ENCODE data around the gene DLG5.
A peak's percentile ranks its signal among the peaks of the same experiment; 100 is the strongest.

Gene DLG5

DNA sequence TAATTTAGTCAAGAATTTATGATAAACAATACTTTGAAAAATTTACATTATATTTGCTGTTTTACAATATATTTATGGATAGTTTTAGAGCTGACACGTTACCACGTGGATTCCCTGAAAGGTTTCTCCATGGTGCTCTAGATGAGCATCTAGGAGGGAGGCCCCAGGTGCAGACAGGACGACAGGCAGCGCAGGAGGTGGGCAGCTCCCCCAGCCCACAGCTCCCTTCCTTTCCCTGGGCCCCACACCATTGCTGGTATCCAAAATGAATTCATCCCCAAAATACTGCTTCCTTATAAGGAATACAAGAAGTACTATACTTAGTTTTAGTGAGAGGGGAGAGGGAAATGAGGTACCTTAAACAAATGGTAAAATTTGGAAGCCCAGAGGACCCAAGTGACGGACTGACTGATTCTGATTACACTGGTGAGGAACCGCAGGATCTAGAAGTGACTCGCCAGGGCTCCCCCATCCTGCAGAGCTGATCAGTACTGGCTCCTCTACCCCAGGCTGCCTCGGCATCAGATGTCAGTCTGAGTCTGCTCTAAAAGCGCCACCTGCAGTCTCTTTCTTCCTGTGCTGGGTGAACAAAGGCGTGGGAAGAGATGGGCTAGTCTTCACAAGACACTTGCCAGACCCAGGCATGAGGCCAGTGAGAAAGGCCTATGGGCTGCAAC, 89.2 kb downstream of the DLG5 start:
- DNase-seq = peak; percentile 49

DNA sequence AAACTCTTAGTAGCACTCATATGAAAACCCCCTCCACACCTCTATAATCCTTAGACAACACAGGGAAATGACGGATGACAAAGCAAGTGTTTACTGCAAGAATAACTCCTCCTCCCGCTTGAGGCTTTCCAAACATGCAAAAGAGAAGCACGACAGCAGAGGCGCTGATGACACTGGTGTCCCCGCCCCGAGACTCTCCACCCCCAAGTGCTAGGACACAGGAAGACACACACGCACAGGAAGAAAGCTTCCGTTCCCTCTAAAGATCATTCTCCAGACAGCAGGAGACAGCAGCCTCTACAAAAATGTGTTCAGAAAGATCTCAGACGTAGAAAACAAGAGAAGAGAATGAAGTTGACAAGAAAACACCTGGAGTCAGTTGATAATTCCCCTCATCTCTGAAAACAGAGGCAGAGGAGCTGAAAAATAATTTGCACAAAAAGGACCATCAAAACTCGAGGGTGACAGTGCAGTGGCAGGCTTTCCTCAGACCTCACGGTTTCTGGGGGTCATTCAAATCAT, 90.2 kb downstream of the DLG5 start:
- peak; percentile 83 for DNase-seq

DNA sequence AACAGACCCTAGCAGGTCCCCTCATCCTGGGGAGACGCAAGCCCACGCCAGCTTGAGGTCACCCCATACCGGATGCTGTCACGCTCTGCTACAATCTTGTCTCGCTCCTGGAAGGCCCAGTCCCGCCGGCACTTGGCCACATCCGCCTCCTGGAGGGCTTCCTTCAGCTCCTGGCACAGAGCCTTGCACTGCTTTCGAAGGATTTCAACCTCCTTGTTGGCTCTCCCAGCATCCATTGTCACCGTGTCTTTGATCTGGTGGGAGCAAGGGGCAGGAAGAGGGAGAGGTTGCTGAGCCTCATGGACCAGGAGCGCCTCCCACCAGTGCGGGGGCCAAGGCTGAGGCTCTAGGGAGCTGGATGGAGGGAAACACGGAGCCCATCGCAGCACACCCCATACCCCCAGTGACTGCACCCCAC, 90.9 kb downstream of the DLG5 start:
- DNase-seq = no peak

DNA sequence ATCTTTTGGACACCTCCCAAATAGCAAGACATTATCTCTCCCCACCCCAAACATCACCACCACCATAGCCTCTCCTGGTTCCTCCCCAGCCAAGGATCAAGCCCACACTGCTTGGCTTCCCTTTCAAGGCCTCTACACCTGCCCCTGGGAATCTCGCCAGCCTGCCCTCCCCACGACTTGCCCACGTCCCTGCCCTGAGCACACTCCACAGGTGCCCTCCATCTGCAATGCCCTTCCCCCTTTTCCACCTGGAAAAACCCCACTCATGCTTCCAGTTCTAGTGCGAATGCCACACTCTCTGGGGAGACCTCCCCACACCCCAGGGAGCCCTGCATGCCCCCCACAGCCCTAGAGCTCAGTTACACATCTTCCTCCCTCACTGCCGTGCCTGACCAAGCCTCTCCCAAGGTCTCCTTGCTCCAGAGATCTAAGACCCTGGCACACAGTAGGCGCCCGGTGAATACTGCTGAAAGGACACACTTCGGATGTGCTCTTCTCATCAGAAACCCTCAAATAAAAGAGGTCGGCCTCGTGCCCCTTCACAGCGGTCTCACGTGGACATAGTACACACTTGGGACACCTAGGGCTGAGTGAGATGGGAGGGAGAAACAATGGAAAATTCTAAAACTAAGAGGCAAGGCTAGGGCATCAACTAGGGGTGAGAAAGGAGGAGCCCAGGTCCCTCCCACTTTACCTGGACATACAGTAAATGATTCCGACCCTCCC, 91.4 kb downstream of the DLG5 start:
- DNase-seq = no peak

DNA sequence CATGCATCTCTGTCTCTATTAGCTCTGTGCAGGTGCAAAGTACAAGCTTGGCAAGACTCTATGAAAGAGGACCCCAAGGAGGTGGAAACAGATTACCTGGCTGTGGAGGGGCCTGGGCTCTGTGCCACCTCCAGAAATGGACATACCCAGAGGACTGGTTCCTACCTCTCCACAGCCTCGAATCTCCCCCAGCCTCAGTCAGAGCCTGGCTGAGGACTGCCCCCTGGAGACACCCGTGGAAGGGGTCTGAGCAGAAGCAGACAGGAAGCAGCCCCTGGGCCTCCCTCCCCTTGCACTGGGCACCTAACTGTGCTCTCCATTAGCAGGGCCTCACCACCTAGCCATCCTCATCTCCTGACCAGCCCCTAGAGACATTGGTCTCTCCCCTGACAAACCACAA, 92.0 kb downstream of the DLG5 start:
- DNase-seq = no peak

DNA sequence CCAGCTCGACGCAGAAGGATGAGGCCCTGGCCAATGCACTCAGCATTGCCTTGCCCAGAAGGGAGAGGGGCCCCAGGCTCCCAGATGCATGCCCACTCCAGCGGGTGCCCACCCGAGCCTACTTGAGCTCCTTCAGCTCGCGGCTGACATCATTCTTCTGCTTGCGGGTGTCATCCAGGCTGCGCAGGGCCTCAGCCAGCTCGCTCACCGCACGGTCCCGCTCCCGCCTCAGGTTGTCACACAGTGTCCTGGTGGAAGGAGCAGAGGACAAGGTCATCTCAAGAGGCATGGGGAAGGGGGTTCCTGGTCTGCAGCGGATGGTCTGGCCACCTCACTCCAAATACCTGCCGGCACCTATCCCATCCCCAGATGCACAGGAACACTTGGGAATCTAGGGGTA, 92.8 kb downstream of the DLG5 start:
- DNase-seq = no peak

DNA sequence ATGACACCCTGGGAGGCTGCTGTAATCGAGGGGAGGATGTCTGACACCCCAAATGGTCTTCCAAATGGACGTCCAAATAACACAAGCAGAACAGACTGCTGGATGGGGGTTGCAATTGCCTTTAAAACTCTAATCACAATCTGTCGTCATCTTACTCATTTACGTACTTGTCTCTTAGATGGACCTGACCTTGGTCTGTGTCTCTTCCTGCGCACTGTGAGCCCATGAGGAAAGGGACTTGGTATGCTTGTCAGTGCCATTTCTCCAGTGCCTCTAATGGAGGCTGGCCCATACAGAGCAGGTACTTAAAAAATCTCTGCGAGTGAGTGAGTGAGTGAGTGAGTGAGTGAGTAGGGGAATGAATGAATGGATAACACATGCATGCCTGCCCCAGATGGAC, 93.3 kb downstream of the DLG5 start:
- DNase-seq = no peak

DNA sequence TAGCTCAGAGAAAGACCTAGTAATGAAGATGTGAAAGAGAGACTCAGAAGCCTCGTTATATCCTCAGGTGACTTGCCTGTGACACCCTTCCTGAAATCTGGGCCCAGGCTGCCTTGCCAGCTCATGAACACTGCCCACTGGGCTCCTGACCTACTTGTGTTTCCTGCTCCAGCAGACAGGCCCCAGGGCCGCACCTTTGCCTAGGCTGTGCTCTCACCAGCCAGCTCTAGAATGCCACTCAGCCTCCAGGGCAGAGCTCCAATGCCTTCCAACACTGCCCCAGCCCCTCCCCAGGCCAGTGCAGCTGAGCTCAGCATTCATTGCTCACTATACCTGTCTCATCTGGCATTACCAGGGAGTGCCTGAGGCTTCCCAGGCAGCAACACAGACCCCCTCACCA, 94.3 kb downstream of the DLG5 start:
- no peak for DNase-seq

DNA sequence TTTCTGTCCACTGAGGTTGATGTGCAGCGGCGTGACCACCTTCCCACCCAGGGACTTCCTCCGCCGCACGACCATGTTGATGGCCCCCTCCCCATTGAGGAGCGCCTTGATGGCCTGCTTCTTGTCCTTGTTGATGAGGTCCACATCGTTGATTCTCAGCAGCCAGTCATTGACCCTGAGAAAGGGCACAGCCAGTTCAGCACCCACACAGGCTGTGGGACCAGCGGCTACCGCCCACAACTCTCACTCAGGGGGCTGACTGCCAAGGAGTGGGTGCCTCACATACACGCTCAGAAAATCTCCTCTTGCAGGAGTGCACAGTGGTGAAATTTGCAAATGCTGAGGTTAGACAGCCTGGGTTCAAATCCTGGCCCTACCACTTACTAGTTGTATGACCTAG, 97.2 kb downstream of the DLG5 start:
- no peak for DNase-seq

DNA sequence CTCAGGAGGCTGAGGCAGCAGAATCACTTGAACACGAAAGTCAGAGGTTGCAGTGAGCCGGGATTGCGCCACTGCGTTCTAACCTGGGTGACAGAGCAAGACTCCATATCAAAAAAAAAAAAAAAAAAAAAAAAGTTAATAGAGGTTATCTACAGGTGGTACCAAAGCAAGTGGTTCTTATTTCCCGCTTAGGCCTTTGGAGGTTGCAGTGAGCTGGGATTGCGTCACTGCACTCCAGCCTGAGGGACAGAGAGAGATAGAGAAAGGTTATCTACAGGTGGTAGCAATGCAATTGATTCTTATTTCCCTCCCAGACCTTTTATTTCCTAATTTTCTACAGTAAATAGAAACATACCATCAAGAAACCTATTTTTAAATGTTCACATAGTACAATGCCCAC, 98.2 kb downstream of the DLG5 start:
- DNase-seq = no peak

DNA sequence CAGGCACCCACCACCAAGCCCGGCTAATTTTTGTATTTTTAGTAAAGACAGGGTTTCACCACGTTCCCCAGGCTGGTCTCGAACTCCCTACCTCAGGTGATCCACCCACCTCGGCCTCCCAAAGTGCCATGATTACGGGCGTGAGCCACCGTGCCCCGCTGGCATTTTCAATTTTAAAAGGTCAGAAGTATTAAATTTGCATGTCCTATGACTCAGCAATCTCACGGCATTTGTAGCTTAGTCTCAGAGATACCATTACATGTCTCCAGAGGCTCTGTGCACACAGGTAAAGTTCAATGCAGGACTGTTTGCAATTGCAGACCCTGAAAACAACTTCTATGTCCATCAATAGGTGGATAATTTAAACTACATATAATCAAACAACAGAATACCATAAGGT, 99.2 kb downstream of the DLG5 start:
- no peak for DNase-seq

DNA sequence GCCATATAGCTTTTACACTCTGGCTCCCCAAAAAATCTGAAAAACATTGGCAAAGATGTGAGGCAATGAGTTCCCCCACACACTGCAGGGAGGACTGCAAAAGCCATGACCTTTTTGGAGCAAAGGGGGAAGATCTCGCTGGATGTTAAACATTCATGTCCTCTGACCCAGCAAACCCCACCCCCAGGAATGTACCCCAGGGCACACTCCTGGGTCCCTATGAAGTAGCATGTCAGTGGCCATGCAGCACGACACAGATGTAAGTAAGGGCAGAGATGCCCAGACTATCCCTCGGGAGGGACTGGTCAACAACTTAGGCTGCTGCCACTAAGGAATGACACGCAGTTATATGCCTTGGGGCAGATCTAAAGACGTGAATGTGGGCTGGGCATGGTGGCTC, 100.6 kb downstream of the DLG5 start:
- no peak for DNase-seq

DNA sequence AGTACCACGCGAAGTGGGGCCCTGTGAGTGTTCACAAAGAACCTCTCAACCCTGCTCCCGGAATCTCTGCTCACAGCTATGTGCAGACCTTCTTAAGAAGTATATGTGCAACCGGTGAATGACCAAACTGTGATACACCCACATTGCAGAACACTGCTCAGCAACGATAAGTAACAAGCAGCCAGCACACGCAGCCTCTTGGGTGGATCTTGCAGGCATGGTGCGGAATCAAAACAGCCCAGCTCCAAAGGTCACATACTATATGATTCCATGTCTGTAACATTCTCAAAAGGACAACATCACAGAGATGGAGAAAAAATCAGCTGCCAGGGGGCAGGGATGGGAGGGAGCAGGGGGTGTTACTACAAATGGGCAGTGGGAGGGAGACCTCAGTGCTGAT, 101.6 kb downstream of the DLG5 start:
- DNase-seq = no peak

DNA sequence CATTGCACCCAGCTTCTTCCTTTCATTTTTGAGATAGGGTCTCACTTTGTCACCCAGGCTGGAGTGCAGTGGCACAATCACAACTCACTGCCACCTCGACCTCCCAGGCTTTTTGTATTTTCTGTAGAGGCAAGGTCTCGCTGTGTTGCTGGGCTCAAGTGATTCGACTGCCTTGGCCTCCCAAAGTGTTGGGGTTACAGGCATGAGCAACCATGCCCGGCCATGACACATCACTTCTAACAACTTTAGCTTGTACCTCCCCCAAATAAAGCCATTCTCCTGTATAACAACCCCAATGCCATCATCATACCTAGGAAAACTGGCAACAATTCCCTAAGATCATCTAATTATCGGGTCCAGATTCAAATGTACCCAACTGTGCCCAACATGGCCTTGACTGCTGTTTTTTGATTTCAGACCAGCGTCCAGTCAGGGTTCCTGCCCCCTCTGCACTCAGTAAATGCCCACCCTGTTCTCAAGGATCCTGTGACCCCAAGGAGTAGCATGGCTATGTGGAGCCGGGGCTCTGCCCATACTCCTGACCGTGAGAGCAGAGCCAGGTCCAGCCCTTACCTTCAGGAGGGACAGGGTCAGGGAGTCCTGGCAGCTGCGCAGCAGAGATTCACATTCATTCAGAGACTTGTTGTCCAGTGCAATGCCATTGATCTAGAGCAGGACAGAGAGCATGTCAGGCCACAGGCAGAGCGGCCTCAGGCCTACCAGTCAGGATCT, 102.6 kb downstream of the DLG5 start:
- DNase-seq = no peak

DNA sequence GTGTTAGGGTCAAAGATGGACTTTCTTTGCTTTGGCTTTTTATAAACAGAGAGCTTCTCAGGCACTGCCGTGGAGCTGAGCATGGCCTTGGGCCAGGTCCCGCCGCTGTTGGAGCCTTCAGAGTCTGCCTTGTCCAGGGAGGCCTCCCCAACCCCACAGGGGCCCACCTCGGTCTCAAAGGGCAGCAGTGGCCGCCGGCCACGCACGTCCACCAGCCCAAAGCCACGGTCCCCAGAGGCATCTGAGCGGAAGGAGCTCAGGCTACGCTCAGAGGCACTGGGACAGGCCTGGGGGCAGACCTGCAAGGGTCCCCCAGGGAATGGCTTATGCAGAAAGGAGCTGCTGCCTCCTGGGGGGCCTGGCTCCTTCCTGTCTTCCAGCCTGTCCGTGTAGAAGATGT, 105.0 kb downstream of the DLG5 start:
- no peak for DNase-seq

DNA sequence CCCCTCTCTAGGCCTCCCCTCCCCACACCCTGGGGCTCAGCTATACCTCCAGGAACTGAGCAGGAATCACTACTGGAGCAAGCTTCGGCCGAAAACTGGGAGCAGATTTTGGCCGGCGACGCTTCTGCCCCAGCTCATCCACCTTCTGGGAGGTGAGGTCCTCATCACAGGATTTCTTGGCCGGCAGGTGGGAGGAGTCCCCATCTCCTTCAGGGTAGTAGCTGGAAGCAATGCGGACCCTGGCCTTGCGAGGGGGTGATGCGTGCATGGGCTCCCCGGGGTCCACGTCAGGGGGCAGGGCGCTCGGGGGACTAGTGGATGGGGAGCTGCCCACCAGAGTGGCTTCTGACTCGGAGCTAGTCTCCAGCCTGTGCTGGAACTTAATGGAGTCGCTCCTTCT, 105.5 kb downstream of the DLG5 start:
- DNase-seq = no peak

DNA sequence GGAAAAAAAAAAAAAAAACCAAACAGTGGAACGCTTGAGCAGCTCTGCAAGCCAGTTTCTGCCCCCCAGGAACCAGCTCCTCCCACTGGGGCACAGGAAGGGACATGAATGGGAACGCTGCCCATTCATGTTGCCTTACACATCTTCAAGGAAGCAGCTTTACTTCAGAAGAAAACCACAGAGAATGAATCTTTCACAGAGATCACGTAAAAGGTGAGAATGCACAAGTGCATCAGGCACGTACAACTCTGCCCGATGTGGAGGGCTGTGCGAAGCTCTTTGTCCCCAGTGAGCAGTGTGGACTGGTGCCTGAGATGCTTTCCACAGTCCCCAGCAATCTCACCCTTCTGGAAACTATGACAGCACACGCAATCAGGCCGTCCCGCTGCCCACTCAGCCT, 106.2 kb downstream of the DLG5 start:
- no peak for DNase-seq

DNA sequence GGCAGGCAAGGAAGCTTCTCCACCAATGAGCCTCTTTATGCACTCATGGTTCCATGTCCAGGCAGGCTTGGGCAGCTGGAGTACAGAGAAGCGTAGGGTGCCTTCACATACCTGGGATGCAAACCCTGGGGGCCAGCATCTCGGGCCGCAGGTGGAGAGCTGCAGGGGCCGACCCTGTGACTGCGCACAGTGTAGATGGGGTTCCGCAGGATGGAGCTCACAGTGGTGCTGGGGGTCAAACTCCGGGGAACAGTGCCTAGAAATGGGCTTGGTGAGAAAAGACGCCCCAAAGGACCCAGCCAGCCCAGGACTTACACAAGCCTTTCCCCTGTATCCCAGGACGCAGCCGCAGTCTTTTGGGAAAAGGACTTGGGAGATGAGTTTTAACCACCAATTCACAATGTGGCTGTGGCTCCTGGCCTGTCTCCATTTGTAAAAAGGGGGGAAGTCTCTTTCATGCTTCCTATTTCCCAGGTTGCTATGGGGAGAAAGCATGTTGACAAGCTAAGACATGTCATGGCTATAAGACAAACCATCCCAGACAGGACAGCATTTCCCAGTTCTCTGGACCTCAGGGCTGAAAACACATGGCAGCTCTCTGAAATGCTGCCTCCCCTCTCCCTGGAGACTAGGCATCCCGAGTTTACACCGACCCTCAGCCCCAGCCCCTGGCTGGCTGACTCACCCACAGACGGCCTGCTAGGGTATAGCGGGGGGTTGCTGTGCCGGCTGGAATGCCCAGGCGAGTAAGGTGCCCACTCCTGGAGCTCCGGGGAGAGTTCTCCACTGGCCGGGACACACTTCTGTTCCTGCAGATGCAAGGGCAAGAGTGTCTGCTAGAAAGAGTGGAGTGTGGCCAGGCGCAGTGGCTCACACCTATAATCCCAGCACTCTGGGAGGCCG, 107.1 kb downstream of the DLG5 start:
- DNase-seq = no peak

DNA sequence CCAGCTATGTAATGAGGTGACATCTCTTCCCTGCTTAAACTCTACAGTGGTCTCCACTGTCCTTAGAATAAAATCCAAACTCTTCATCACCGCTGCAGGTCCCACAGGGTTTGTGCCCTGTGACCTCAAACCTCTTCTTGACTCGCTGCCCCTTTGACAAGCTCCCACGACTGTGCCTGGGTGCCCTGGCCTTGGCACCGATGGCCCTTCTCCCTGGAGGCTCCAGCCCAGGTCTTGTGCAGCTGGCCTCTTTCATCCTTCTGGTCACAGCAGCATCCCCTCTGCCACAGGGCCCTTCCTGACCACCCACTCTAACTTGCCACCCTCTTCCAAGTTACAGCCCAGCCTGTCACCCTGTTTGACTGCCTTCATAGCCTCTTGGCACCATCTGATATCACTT, 108.2 kb downstream of the DLG5 start:
- no peak for DNase-seq

DNA sequence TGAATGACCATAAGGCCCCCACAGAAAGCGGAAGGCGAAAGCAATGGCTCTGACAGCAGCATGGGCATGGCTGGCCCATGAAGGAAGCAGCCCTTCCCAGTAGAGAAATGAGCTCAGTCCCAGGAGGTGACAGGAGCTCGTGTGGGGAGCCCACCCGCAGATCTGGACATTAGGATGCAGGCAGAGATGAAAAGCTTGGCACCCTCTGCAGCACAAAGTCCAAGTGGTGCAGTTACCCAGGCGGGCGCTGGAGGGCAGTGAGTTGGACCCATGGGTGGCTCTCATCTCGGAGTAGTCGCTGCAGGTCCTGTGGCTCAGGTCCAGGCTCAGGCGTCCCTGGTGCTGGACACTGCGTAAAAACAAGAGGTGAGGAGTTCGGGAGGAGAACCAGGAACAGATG, 109.0 kb downstream of the DLG5 start:
- no peak for DNase-seq

DNA sequence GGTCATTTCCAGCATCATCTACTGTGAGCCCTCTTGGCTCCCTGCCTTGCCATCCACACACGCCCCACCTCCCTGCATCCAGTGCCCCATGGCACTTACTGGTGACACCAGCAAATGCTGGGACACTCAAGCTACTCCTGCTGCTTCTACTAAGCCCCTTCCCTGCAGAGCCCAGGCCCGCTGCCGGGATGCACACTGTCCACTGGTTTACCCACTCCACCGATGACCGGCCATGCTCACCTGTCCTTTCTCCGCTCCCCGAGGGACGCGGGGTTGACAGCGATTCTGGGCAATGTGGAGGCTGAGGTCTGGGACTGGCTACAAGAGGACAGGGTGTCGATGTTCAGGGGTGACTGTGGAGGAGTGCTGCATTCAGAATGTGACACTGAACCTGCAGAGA, 110.2 kb downstream of the DLG5 start:
- DNase-seq = no peak

DNA sequence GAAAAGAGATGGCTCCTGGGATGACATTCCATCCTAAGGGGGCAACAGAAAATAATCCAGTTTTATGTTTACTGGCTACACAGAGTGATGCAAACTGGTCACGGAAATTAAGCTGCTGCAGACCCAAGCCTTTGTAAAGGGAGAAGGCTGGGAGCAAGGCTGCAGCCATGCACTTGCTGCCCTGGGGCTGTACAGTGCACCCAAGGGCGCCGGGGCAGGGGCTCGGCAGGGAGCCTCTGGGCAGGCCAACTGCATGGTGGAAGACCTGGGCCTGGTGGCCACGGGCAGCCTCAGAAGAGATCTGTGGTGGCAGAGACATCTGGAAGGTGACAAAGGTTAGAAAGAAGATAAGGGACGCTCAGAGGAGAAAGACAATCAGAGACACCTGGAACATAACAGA, 113.8 kb downstream of the DLG5 start:
- DNase-seq = no peak

DNA sequence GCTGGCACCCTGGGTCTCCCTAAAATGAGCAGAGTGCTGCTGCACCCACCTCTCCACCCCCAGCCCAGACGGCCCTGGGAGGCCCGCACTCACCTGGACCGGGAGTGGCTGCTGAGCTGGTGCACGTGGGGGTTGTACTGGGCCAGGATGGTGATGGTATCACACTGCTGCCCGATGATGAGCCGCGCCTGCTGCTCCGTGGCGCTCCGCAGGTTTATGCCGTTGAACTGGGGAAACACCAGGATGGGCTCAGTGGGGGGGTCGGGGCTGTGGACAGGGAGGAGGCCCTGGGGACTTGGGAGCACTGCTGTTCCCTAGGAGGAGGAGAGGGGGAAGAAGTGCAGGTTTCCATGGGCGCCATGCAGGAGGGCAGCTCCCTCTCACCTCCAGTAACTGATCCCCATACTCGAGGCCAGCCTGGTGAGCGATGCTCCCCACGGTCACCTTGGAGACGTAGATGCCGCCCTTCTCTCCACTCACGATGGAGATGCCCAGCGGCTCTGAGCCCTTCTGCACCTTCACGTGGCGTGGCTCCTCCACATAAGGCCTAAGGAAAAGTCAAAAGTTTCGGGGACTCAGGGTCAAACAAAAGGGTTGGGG, 114.6 kb downstream of the DLG5 start:
- DNase-seq = no peak
